HG03565 (cell line): ENCODE data around the gene LBHD2.

ENCODE experiments used
- ATAC-seq: cut with Tn5 transposase; IDR thresholded peaks from one replicate; pipeline ENCODE4 v1.9.1; 2021; ENCODE audit warnings: mild to moderate bottlenecking, moderate library complexity; ENCODE audit not compliant: unreplicated experiment

The LBHD2 gene

GRCh38 chr14:103068351-103069073 lies 15.5 kb upstream of the LBHD2 start:
- ATAC-seq: no peak

GRCh38 chr14:103070263-103070885 lies 13.6 kb upstream of the LBHD2 start:
- no peak for ATAC-seq

- ATAC-seq: no peak
Measured at GRCh38 chr14:103070971-103071542, 13.0 kb upstream of the LBHD2 start.

- no peak for ATAC-seq
Measured at GRCh38 chr14:103071544-103072251, 12.3 kb upstream of the LBHD2 start.

GRCh38 chr14:103072595-103073366 lies 11.2 kb upstream of the LBHD2 start:
- ATAC-seq: no peak

GRCh38 chr14:103073367-103073875 lies 10.6 kb upstream of the LBHD2 start:
- ATAC-seq: no peak

- no peak for ATAC-seq
Measured at GRCh38 chr14:103073876-103074728, 9.9 kb upstream of the LBHD2 start.

GRCh38 chr14:103074729-103075367 lies 9.2 kb upstream of the LBHD2 start:
- no peak for ATAC-seq

GRCh38 chr14:103078420-103078749 lies 5.6 kb upstream of the LBHD2 start:
- ATAC-seq: no peak

GRCh38 chr14:103078860-103079587 lies 5.0 kb upstream of the LBHD2 start:
- no peak for ATAC-seq

GRCh38 chr14:103081951-103082350 lies 2.1 kb upstream of the LBHD2 start:
- no peak for ATAC-seq

GRCh38 chr14:103085106-103086091 lies 1.4 kb downstream of the LBHD2 start:
- no peak for ATAC-seq

GRCh38 chr14:103086771-103087342 lies 2.8 kb downstream of the LBHD2 start:
- no peak for ATAC-seq

- no peak for ATAC-seq
Measured at GRCh38 chr14:103087343-103087835, 3.4 kb downstream of the LBHD2 start.

- ATAC-seq: no peak
Measured at GRCh38 chr14:103088921-103089320, 4.9 kb downstream of the LBHD2 start.

- no peak for ATAC-seq
Measured at GRCh38 chr14:103089386-103090335, 5.7 kb downstream of the LBHD2 start.
